ENCODE data around the gene KDM5C. TPM values are rescaled to one million over a fixed set of nuclear protein-coding genes. Genes with fewer than 3 reads are reported as not detected.

Gene KDM5C
- total RNA-seq, 8 experiments from 2014 or later = 36.8 to 153 (median 57.1) TPM

DNA sequence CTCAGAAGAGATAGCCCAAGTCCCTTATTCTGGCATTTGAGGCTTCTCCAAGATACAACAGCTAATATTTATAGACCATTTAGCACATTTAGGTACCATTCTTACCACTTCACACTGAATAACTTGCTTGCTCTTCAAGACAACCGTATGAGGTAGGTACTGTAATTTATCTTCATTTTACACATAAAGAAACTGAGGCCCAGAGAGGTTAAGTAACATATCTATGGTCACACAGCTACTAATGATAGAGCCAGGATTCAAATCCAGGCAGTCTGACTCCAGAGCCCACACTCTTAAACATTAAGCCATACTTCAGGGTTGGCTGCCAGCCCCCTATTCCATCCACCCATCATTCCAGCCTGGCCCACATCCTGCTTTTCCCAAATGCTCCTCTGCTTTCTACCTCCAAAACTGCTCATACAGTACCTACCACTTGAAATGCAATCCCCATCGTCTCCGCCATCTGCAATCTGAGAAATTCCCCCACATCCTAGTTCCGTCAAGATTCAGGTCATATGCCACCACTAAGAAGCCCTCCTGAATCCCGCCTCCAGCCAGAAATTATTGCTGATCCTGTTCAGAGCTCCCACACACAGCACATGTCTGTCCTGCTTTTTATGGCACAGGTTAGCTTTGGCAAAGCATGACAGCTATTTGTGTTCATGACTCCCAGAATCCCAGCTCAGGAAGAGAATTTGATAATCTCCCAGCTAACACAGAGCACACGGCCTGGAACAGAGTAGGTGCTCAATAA, 32.8 kb upstream of the KDM5C start:
- H3K4me3 ChIP-seq = no peak overlapping the region
- no peak overlapping the region for H3K27ac ChIP-seq
- in situ Hi-C loops (cut with MboI; ENCODE audit: low pct_unique_long_range_greater_than_20kb in 2 of 9, low sequenced_read_pairs in 9 of 9, unreplicated experiment in 9 of 9) = no loop called here
- ATAC-seq (replicated peaks in 6 of 8) = no peak
- WGBS, 10 experiments = 31 to 90% (median 40%) methylated on average over 2 to 3 of the region's 6 CpGs; no CpG with 5 or more reads in 7 of the 10 experiments
- peaks cover 13 to 14% of the 10 kb centered on the region in 2 donors for H3K4me1 ChIP-seq (replicated peaks in 1 of 2)

DNA sequence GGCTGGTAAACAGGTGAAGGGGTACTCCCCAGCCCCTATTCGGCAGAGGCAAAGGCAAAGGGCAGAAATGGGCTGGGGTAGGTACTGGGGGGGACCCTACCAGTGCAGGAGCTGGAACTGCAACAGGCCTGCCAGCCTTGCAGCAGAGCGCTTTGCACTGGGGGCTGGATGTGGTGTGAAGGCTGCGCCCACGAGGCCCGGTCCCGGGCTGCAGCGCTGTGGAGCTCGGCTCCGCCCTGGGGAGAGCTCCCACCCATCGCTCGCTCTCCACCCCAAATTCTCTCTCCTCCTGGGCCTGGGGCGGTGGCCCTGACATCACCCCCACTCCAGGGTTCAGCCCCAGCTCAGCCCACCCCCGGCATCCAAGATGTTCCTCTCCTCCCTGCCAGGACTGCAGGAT, 32.2 kb upstream of the KDM5C start:
- Histone ChIP-seq H3K27ac (no peak overlapping the region), H3K4me3 (no peak overlapping the region), H3K4me1 (replicated peaks in 1 of 2) (peaks cover 6 to 7% of the 10 kb centered on the region in 2 donors)
- peak in 1 of 8 experiments; percentile 7 for ATAC-seq (replicated peaks in 6 of 8)
- in situ Hi-C loops (cut with MboI; ENCODE audit: low pct_unique_long_range_greater_than_20kb in 2 of 9, low sequenced_read_pairs in 9 of 9, unreplicated experiment in 9 of 9) = no loop called here
- WGBS, 10 experiments = 80% methylated on average over 5 of the region's 13 CpGs; no CpG with 5 or more reads in 9 of the 10 experiments

DNA sequence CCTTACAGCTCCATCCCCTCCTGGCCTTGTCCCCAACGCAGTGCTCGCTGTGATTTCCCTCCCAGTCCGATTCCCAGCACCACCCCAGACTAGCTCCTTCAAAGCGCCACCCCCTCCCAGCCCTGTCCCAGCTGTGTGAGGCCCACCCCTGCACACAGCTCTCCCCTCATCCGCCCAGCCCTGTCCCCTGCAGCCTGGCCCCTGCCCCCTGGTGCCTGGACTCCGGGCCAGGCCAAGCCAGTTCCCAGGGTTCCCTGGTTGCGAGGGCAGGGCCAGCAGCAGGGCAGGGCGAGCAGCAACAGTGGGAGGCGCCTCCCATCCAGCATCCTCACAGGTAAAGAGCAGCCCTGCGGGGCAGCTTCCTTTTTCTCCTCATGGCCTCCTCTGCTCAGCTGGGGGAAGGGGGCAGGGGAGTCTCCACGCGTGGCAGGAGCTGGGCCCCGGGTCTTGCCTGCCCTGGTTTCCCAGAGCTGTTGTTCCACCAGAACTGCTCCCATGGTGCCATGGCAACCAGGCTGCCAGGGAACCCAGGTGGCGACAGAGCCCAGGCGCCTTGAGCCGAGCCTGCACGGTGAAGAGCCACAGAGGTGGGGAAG, 31.5 kb upstream of the KDM5C start:
- no peak overlapping the region for H3K4me3 ChIP-seq

DNA sequence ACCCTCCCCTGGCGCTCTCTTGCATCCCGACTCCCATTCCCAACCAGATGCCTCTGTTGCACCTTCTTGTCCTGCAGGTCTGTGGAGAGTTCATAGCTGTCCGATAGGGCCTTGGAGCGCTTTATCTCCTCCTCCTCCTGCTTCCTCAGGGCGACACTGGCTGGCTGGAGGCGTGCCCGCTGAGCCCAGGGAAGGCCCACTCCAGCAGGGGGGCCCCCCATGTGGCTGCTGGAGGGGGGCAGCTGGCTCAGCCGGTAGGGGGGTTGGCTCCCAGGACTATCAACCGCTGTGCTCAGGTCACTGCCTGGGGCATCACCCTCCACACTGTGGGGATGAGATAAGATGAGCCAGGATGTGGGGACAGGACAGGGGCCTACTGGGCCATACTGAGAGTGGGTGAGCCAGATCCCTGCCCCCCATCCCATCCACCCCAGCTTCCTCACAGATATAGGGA, 30.8 kb upstream of the KDM5C start:
- no peak overlapping the region for H3K27ac ChIP-seq
- no peak overlapping the region for H3K4me3 ChIP-seq
- in situ Hi-C loops (cut with MboI; ENCODE audit: low pct_unique_long_range_greater_than_20kb in 2 of 9, low sequenced_read_pairs in 9 of 9, unreplicated experiment in 9 of 9) = no loop called here
- no CpG with 5 or more reads among the region's 9 CpGs for WGBS, 10 experiments
- peak in 2 of 8 experiments; percentile 3 to 6 for ATAC-seq (replicated peaks in 6 of 8)
- peaks cover 0 to 4% of the 10 kb centered on the region in 2 donors for H3K4me1 ChIP-seq (replicated peaks in 1 of 2)

More for the DNA sequence above, 31.5 kb upstream of the KDM5C start:
- peak in 5 of 8 experiments; percentile 63 to 86 (median 75) for ATAC-seq (replicated peaks in 6 of 8)
- 0% methylated on average over 2 of the region's 17 CpGs; no CpG with 5 or more reads in 9 of the 10 experiments for WGBS, 10 experiments
- in situ Hi-C loops (cut with MboI; ENCODE audit: low pct_unique_long_range_greater_than_20kb in 2 of 9, low sequenced_read_pairs in 9 of 9, unreplicated experiment in 9 of 9) = no loop called here
- H3K4me1 ChIP-seq (replicated peaks in 1 of 2) = peaks cover under 1 to 4% of the 10 kb centered on the region in 2 donors
- H3K27ac ChIP-seq = no peak overlapping the region

DNA sequence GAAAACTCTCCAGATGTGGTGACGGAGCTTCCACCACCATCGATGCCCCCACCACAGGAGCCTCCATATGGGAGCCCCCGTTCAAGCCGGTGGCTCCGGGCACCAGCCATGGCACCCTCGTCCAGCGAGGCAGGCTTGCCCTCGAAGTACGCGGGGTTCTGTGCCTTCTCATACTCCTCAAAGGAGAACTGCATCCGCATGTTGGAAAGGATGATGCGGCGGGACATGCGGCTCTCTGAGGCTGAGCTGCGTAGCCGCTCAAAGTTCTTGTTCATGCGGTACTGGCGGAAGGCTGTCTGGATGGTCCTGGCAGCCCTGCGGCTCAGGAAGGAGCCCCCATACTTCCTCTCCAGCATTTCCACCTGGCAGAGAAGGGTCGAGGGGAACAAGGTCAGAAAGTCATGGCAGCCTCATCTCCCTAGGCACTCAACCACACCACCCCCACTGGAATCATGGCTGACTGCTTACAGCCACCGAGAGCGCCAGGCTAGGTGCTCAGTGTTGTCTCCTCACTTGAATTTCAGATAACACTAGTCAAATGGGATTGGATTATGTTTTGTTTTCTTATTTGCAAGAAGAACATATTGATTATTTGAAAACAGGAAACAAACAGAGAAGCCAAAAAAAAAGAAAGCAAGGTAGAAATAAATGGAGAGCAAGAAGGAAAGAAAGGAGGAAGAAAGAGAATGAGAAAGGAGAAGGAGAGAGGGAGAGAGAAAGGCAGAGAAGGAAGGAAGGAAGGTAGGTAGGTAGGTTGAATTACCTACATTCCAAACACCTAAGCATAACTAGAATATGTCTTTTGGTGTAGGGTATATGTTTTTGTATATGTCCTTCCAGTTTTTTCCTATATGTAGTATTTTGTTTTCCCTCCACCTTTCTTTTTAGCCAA, 29.8 kb upstream of the KDM5C start:
- peaks cover 0 to 4% of the 10 kb centered on the region in 2 donors for H3K4me1 ChIP-seq (replicated peaks in 1 of 2)
- no peak overlapping the region for H3K27ac ChIP-seq
- in situ Hi-C loops (cut with MboI; ENCODE audit: low pct_unique_long_range_greater_than_20kb in 2 of 9, low sequenced_read_pairs in 9 of 9, unreplicated experiment in 9 of 9) = no loop called here
- WGBS, 10 experiments = 44 to 100% (median 81%) methylated on average over 1 to 8 of the region's 22 CpGs; no CpG with 5 or more reads in 6 of the 10 experiments
- ATAC-seq (replicated peaks in 6 of 8) = no peak
- no peak overlapping the region for H3K4me3 ChIP-seq

DNA sequence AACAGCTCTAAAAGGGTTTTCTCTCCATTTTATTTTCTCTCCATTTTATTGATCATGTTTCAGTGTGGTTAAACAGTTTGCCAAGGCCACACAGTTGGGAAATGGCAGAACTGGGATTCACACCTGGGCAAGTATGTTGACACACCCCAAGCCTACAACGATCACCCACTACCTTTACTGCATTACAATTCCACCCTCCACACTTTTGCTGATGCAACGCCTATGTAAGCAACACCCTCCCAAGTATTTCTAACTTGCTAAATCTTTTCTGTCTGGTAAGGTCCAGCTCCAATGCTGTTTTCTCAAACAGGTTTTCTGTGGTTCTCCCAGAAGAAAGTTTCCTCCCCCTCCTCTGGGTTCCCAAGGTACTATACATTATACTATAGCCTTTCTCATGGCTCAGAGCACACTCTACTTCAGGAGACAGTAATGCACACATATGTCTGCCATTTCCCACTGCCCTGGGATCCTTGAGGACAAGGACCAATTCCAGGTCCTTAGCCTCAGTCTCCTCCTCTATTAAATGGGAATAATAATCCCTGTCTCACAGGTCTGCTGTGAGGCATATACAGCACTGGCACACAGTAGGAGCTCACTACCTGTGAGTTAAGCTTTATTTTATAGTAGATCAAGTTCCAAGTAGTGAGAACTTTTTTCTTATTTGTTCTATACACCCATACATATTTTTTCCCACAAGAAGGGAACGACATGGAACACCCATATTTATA, 28.4 kb upstream of the KDM5C start:
- Histone ChIP-seq H3K27ac (no peak overlapping the region), H3K4me3 (no peak overlapping the region), H3K4me1 (replicated peaks in 1 of 2) (peaks cover 0 to 4% of the 10 kb centered on the region in 2 donors)
- in situ Hi-C loops (cut with MboI; ENCODE audit: low pct_unique_long_range_greater_than_20kb in 2 of 9, low sequenced_read_pairs in 9 of 9, unreplicated experiment in 9 of 9) = no loop called here
- WGBS, 10 experiments = 63 to 100% (median 74%) methylated on average over 1 to 3 of the region's 3 CpGs; no CpG with 5 or more reads in 7 of the 10 experiments
- ATAC-seq (replicated peaks in 6 of 8) = no peak

DNA sequence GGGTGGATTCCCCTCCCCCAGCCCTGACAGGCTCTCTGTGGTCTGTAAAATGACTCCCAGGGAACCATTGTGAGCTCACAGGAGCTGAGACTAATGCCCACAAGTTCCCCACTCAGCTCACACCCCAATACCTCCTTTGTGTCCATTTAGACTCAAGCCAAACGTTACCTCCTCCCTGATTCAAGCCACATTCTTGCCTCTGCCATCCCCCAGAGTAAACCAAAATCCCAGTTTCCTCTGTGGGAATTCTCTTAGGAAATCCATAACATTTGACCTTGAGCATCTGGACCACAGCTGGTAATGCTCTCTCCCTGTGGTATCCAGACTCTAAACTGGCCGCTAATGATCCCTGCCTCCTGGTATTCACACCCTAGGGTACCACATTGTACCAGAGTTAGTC, 26.3 kb upstream of the KDM5C start:
- H3K4me3 ChIP-seq = no peak overlapping the region
- peaks cover 0 to under 1% of the 10 kb centered on the region in 2 donors for H3K4me1 ChIP-seq (replicated peaks in 1 of 2)
- ATAC-seq (replicated peaks in 6 of 8) = no peak
- no CpG with 5 or more reads among the region's 2 CpGs for WGBS, 10 experiments
- H3K27ac ChIP-seq = no peak overlapping the region
- in situ Hi-C loops (cut with MboI; ENCODE audit: low pct_unique_long_range_greater_than_20kb in 2 of 9, low sequenced_read_pairs in 9 of 9, unreplicated experiment in 9 of 9) = no loop called here

DNA sequence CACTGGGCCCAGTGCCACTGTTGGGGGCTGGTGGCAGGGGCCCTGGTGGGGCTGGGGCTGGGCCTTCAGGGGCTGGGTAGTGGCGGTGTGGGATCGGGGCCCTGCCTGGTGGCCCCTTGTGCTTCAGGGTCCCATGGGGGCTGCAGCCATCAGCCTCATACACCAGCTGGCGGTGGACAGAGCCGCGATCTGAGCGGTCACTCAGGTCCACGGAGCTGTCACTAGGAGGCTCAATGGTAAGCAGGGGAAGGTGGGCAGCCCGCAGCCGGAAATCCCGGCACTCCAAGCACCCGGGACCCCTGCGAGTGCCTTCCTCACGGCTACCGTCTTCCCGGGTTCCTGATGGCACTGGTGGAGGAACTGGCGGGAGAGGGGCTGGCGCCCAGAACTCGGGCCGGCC, 25.5 kb upstream of the KDM5C start:
- H3K4me3 ChIP-seq = no peak overlapping the region
- ATAC-seq (replicated peaks in 6 of 8) = no peak
- no CpG with 5 or more reads among the region's 19 CpGs for WGBS, 10 experiments
- in situ Hi-C loops (cut with MboI; ENCODE audit: low pct_unique_long_range_greater_than_20kb in 2 of 9, low sequenced_read_pairs in 9 of 9, unreplicated experiment in 9 of 9) = no loop called here
- no peaks in the 10 kb centered on the region for H3K4me1 ChIP-seq (replicated peaks in 1 of 2)
- H3K27ac ChIP-seq = no peak overlapping the region

DNA sequence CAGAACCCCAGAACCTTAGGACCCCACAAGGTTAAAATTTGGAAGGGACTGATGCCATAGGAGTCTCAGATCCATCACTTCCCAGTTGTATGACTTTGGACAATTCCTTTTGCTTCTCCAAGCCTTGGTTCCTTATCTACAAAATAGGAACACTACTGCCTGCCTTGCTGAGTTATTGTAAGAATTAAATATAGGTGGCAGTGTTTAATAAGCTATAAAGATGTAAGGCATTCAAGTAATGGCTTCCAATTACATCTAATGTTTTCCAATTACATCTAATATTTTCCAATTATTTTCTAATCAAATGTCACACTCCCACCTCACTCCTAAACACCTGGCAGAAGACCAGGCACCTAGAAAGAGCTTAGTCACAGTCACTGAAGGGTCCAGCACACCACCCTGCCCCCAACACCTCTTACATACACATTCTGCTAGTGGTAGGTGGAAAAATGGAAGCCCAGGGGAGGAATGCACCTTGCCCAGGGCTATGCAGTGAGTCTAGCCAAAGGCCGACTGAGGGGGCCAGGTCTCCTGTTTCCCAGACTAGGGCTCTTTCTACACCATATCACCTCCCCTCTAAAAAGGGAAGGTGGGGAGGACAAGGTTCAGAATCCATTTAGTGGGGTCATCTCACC, 24.5 kb upstream of the KDM5C start:
- in situ Hi-C loops (cut with MboI; ENCODE audit: low pct_unique_long_range_greater_than_20kb in 2 of 9, low sequenced_read_pairs in 9 of 9, unreplicated experiment in 9 of 9) = no loop called here
- no peak for ATAC-seq (replicated peaks in 6 of 8)
- H3K27ac ChIP-seq = no peak overlapping the region
- H3K4me3 ChIP-seq = no peak overlapping the region
- no CpG with 5 or more reads among the region's 1 CpG for WGBS, 10 experiments
- no peaks in the 10 kb centered on the region for H3K4me1 ChIP-seq (replicated peaks in 1 of 2)

DNA sequence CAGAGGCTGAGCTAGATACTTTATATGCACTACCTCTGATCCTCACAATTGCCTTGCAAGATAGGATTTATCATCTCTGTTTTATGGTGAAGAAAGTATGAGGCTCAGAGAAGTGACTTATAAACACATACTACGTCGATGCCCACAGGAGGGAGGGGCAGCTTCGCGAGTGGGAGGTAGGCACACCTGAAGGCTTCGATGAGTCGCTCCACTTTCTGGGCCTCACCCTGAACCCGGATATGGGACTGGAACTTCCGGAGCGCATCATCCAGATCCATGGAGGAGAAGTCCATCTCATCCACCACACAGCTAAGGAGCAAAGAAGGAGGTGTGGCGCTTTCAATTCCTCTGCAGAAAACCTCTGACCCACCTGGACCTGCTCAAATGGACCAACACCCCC, 22.9 kb upstream of the KDM5C start:
- Histone ChIP-seq H3K27ac (no peak overlapping the region), H3K4me1 (replicated peaks in 1 of 2) (no peaks in the 10 kb centered on the region), H3K4me3 (no peak overlapping the region)
- in situ Hi-C loops (cut with MboI; ENCODE audit: low pct_unique_long_range_greater_than_20kb in 2 of 9, low sequenced_read_pairs in 9 of 9, unreplicated experiment in 9 of 9) = no loop called here
- no peak for ATAC-seq (replicated peaks in 6 of 8)
- WGBS, 10 experiments = 21 to 100% (median 86%) methylated on average over 2 to 9 of the region's 10 CpGs; no CpG with 5 or more reads in 6 of the 10 experiments

DNA sequence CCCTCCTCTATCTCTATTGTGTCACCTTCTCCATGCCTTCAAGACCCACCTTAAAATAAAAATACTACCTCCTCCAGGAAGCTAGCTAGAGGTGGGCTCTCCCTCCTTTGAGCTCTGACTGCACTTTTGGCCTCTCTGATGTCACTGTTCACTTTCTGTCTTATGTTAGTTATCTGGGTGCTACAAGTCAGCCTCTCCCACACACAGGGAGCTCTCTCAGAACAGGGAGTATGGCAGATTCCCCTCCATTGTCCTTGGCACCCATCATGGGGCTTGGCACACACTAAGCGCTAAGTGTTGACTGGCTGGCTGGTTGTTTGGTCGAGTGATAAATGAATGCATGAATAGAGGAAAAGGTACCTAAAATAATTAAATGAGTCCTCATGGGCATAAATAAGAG, 21.2 kb upstream of the KDM5C start:
- no peak overlapping the region for H3K27ac ChIP-seq
- ATAC-seq (replicated peaks in 6 of 8) = no peak
- 0 to 67% (median 50%) methylated on average over 1 to 2 of the region's 2 CpGs; no CpG with 5 or more reads in 5 of the 10 experiments for WGBS, 10 experiments
- no peaks in the 10 kb centered on the region for H3K4me1 ChIP-seq (replicated peaks in 1 of 2)
- in situ Hi-C loops (cut with MboI; ENCODE audit: low pct_unique_long_range_greater_than_20kb in 2 of 9, low sequenced_read_pairs in 9 of 9, unreplicated experiment in 9 of 9) = no loop called here
- no peak overlapping the region for H3K4me3 ChIP-seq

DNA sequence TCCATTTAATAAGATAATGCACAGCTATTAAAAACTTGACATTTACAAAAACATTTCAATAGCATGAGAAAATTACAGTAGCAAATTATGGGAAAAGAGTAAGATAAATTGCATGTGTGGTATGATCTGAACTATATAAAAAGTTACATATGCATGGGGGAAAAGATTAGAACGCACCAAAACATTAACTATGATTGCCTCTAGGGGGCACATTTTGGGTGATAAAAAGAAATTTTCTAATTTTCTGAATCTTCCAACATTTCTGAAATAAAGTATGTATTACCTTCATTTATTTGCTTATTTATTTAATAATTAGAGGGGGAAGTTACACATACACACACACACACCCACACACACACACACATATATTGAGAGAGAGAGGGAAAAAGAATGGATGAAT, 19.6 kb upstream of the KDM5C start:
- no peak for ATAC-seq (replicated peaks in 6 of 8)
- Histone ChIP-seq H3K4me1 (replicated peaks in 1 of 2) (no peaks in the 10 kb centered on the region), H3K4me3 (no peak overlapping the region), H3K27ac (no peak overlapping the region)
- whole genome bisulfite sequencing, 10 experiments = 33 to 86% (median 75%) methylated on average over 1 of the region's 1 CpG; no CpG with 5 or more reads in 5 of the 10 experiments
- in situ Hi-C loops (cut with MboI; ENCODE audit: low pct_unique_long_range_greater_than_20kb in 2 of 9, low sequenced_read_pairs in 9 of 9, unreplicated experiment in 9 of 9) = no loop called here

Data from motor neuron (in vitro differentiated cells).